PC-9 (cell line): ENCODE data around the gene MXRA8. TPM values are rescaled to one million over a fixed set of nuclear protein-coding genes. Genes with fewer than 3 reads are reported as not detected.

ENCODE experiments used
- BruUV-seq: library from RNA; stranded (reverse); fragments of 400-500 nt; replicated peaks from 2 replicates; lab custom pipeline; 2021; lab: Mats Ljungman, UMichigan
- CTCF ChIA-PET: fragments of 300-600 bp; sonication (Branson Sonifier 250); formaldehyde crosslinking; loops from one replicate; lab custom pipeline; 2022; ENCODE audit warnings: antibody characterized with exemption; lab: Charles Lee
- POLR2A ChIA-PET: fragments of 300-600 bp; sonication (Branson Sonifier 250); formaldehyde crosslinking; loops from one replicate; lab custom pipeline; 2022; ENCODE audit warnings: antibody characterized with exemption; ENCODE audit not compliant: unreplicated experiment; lab: Charles Lee
- DNase-seq, 2 experiments: peaks; one replicate each; pipeline versions ENCODE4 v3.0.0 to v3.0.0-alpha.2; 2015 to 2022; ENCODE audit warnings: mixed read lengths in 1 of 2
- H2AFZ ChIP-seq: fragments of 200-600 bp; sonication (generic); 2 replicates; pipeline ENCODE4 v1.8.1; 2017; ENCODE audit warnings: antibody characterized with exemption
- H3F3A ChIP-seq: fragments of 200-600 bp; sonication (generic); 2 replicates; pipeline ENCODE4 v1.8.1; 2017; ENCODE audit warnings: antibody characterized with exemption, mild to moderate bottlenecking, low read depth; ENCODE audit not compliant: insufficient read depth
- H3K27ac ChIP-seq: fragments of 200-600 bp; sonication (generic); 2 replicates; pipeline ENCODE4 v1.6.1; 2016; ENCODE audit warnings: mixed run types
- H3K27me3 ChIP-seq: fragments of 200-600 bp; sonication (generic); 2 replicates; pipeline ENCODE4 v1.6.1; 2016; ENCODE audit warnings: low read depth, mixed run types; ENCODE audit not compliant: insufficient read depth
- H3K36me3 ChIP-seq: fragments of 200-600 bp; sonication (generic); 2 replicates; pipeline ENCODE4 v1.6.1; 2016; ENCODE audit warnings: low read depth, mixed run types
- H3K4me1 ChIP-seq: fragments of 200-600 bp; sonication (generic); replicated peaks from 2 replicates; pipeline ENCODE4 v1.6.1; 2016; ENCODE audit warnings: mixed run types; ENCODE audit not compliant: insufficient read depth
- H3K4me2 ChIP-seq: fragments of 200-600 bp; sonication (generic); 2 replicates; pipeline ENCODE4 v1.6.1; 2017; ENCODE audit warnings: mixed run types
- H3K4me3 ChIP-seq: fragments of 200-600 bp; sonication (generic); 2 replicates; pipeline ENCODE4 v1.6.1; 2016; ENCODE audit warnings: mixed run types
- H3K79me2 ChIP-seq: fragments of 200-600 bp; sonication (generic); 2 replicates; pipeline ENCODE4 v1.6.1; 2017; ENCODE audit warnings: low read depth, mixed run types
- H3K9me2 ChIP-seq: fragments of 200-600 bp; sonication (generic); 2 replicates; pipeline ENCODE4 v1.8.1; 2017; ENCODE audit warnings: mild to moderate bottlenecking; ENCODE audit not compliant: insufficient read depth
- H3K9me3 ChIP-seq: fragments of 200-600 bp; sonication (generic); 2 replicates; pipeline ENCODE4 v1.8.1; 2016; ENCODE audit warnings: low read depth; ENCODE audit not compliant: insufficient read depth
- H4K20me1 ChIP-seq: fragments of 200-600 bp; sonication (generic); 2 replicates; pipeline ENCODE4 v1.8.1; 2017; ENCODE audit not compliant: insufficient read depth
- CTCF ChIP-seq: fragments of 200-600 bp; sonication (generic); conservative IDR thresholded peaks from 2 replicates; pipeline ENCODE4 v1.6.1; 2017; ENCODE audit warnings: mixed run types, antibody characterized with exemption, mild to moderate bottlenecking, moderate library complexity
- EZH2 ChIP-seq: fragments of 200-600 bp; sonication (generic); IDR thresholded peaks from 2 replicates; pipeline ENCODE4 v1.8.0; 2017; ENCODE audit warnings: antibody characterized with exemption, low read depth
- intact Hi-C: fragments of 100-400 bp; cut with micrococcal nuclease; formaldehyde crosslinking; loops from one replicate; pipeline ENCODE4 v1.10.0; 2022; ENCODE audit not compliant: unreplicated experiment
- total RNA-seq: library from RNA; stranded (reverse); gene quantifications from 2 replicates; pipeline ENCODE4 v1.2.3, GENCODE V29; 2021

MXRA8 gene
- total RNA-seq, 1 experiment from 2014 or later: 0.55 TPM

DNA sequence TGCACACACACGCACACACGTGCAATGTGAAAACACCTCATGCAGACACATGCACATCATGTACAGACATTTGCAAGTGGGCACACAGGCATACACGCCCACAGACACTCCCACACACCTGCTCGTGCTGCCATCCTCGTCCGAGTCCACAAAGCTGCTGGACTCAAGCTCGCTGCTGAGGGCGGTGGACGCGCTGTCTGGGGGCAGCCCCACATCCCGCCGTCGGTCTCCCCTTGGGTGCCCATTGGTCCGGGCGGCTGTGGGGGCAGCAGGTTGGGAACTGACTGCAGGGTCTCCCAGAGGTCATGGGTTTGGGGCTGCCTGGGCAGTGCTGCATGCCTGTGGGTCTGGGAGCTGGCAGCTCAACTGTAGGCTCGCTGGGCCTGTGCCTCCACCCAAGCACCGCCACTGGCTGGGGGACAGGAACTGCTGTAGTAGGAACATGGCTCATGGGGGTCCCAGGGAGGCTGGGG, 16.8 kb downstream of the MXRA8 start:
- Histone ChIP-seq H3K27ac (no peak overlapping the region), H3K4me3 (no peak overlapping the region), H3K79me2 (peaks cover 53% of the 10 kb centered on the region), H3K9me2 (no peaks in the 10 kb centered on the region), H3K36me3 (peaks cover 10% of the 10 kb centered on the region; the same call in 1 of the 2 replicates), H2AFZ (no peak overlapping the region), H3K4me2 (no peak overlapping the region), H4K20me1 (peaks cover 9% of the 10 kb centered on the region), H3F3A (peaks cover 58% of the 10 kb centered on the region), H3K27me3 (no peaks in the 10 kb centered on the region), H3K4me1 (peaks cover 42% of the 10 kb centered on the region), H3K9me3 (no peaks in the 10 kb centered on the region)
- no peak for DNase-seq
- TF ChIP-seq EZH2 (no peak), CTCF (no peak)
- ChIA-PET CTCF (no interaction called here), POLR2A (no interaction called here)
- intact Hi-C loops: loop anchor here (10.0 kb wide), 1 partner anchor 93 kb away; the partner anchor contains the start of gene VWA1
- no TSS peak for BruUV-seq

GRCh38 chr1:1340791-1341548, 17.4 kb downstream of the MXRA8 start:
- ChIA-PET CTCF (no interaction called here), POLR2A (no interaction called here)
- no TSS peak for BruUV-seq
- intact Hi-C loops: loop anchor here (10.0 kb wide), 1 partner anchor 94 kb away; the partner anchor contains the start of gene VWA1
- H3K36me3 ChIP-seq: peaks cover 10% of the 10 kb centered on the region; the same call in 1 of the 2 replicates
- H3K4me3 ChIP-seq: no peak overlapping the region
- peaks cover 9% of the 10 kb centered on the region for H4K20me1 ChIP-seq
- no peak overlapping the region for H2AFZ ChIP-seq
- no peak overlapping the region for H3K4me2 ChIP-seq
- peaks cover 47% of the 10 kb centered on the region for H3K79me2 ChIP-seq
- peaks cover 52% of the 10 kb centered on the region for H3F3A ChIP-seq
- DNase-seq: no peak
- H3K4me1 ChIP-seq: peaks cover 36% of the 10 kb centered on the region
- no peaks in the 10 kb centered on the region for H3K27me3 ChIP-seq
- TF ChIP-seq CTCF: no peak
- no peak for TF ChIP-seq EZH2
- no peaks in the 10 kb centered on the region for H3K9me2 ChIP-seq
- no peaks in the 10 kb centered on the region for H3K9me3 ChIP-seq
- H3K27ac ChIP-seq: no peak overlapping the region

- intact Hi-C loops: loop anchor here (10.0 kb wide), 1 partner anchor 95 kb away; the partner anchor contains the start of gene VWA1
Observed at GRCh38 chr1:1340185-1340584, 18.2 kb downstream of the MXRA8 start.

More at GRCh38 chr1:1340185-1340584, 18.2 kb downstream of the MXRA8 start:
- no peaks in the 10 kb centered on the region for H3K27me3 ChIP-seq
- H2AFZ ChIP-seq: no peak overlapping the region
- DNase-seq: no peak
- BruUV-seq: no TSS peak
- H3K4me1 ChIP-seq: peaks cover 28% of the 10 kb centered on the region
- no peaks in the 10 kb centered on the region for H3K9me3 ChIP-seq
- no peaks in the 10 kb centered on the region for H3K9me2 ChIP-seq
- TF ChIP-seq EZH2: no peak
- TF ChIP-seq CTCF: no peak
- peaks cover 44% of the 10 kb centered on the region for H3F3A ChIP-seq
- H3K79me2 ChIP-seq: peaks cover 39% of the 10 kb centered on the region
- ChIA-PET CTCF (no interaction called here), POLR2A (no interaction called here)
- no peak overlapping the region for H3K4me3 ChIP-seq
- H3K27ac ChIP-seq: no peak overlapping the region
- H4K20me1 ChIP-seq: peaks cover 9% of the 10 kb centered on the region
- peaks cover 10% of the 10 kb centered on the region; the same call in 1 of the 2 replicates for H3K36me3 ChIP-seq
- no peak overlapping the region for H3K4me2 ChIP-seq
